Left colon (tissue), 2 donors: ENCODE measurements around the gene SCFD1. TPM values are rescaled to one million over a fixed set of nuclear protein-coding genes. Genes with fewer than 3 reads are reported as not detected.
"Not testable (repeated sequence)": the region's sequence is repeated elsewhere in the genome, so short reads cannot be mapped to it uniquely, and the experiment has no call there.

Experiments used
- ATAC-seq: fragments of 200-7000 bp; cut with Tn5 transposase; one replicate; pipeline ENCODE4 v1.9.1; 2020; ENCODE audit warnings: mild to moderate bottlenecking, moderate library complexity
- DNase-seq, 2 donors: peaks; one replicate each; pipeline ENCODE4 v3.0.0-alpha.2; 2020
- intact Hi-C, 2 donors: fragments of 100-400 bp; cut with DNase I in 1 of 2; cut with micrococcal nuclease in 1 of 2; formaldehyde crosslinking; loops; one replicate each; pipeline versions ENCODE4 v1.11.2 to v1.14.0; 2022; cut with DNase I, micrococcal nuclease
- total RNA-seq, 2 donors: library from RNA; stranded (reverse); fragmentation: NEBNext Ultra II Directional; extraction: Animal tissue kit (Norgen Biotek cat#: 25700); gene quantifications; one replicate each; pipeline ENCODE4 v1.2.1, GENCODE V29; 2021
- donor health status: DM: no; HTN: no; CAD: no.
- donor health status: DM: yes; HTN: yes; CAD: no.

The SCFD1 gene
- total RNA-seq, 2 donors from 2014 or later, result 77.8 to 79.1 TPM

DNA sequence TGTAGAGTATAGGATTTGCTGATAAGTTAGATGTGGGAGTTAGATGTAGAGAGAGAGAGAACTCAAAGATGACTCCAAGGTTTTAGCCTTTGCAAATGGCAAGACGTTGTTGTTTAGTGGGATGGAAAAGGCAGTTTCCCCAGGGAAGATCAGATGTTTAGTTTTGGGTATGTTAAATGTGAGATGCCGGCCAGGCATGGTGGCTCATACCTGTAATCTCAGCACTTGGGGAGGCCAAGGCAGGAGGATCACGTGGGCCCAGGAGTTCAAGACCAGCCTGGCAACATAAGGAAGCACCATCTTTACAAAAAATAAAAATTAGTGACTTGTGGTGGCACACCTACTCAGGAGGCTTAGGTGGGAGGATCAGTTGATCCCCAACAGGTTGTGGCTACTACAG is 33.5 kb downstream of the SCFD1 start:
- intact Hi-C loops, result no loop called here
- ATAC-seq (no peak), DNase-seq (no peak)

DNA sequence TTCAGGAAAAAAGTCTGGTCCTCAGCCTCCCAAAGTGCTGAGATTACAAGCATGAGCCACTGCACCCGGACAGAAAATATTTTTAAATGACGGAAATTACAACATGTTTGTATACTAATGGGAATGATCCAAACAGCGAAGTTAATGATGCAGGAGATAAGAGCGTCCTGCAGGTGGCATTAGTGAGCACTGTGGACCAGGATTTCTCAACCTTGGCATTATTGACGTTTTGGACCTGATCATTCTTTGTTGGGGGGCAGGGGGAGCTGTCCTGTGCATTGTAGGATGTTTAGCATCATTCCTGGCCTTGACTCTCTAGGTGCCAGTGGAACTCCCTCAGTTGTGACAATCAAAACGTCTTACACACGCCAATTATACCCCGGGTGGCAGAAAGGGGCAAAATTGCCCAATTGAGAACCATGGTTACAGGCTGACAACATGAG is 34.1 kb downstream of the SCFD1 start:
- peak; percentile 64 for ATAC-seq
- intact Hi-C loops, result no loop called here
- DNase-seq, result peak in 1 of 2 donors; percentile 42

DNA sequence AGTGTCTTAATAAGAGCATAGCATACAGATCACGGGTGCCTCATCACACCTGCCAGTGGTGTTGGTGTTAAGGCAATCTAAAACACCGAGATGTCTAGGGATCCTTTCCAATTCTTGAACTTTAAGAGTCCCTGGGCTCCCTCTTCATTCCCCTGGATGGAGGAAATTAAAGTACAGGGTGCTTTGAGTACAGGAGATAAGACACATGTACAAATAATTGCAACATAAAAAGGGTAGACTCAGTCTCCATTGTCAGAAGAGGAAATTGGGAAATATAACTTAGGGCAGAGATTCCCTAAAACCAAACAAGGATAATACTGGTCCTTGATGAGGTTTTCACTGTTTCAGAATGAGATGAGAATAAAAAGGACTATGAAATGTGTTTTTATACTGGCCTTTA is 34.9 kb downstream of the SCFD1 start:
- DNase-seq, result no peak
- ATAC-seq, result no peak
- intact Hi-C loops, result no loop called here

DNA sequence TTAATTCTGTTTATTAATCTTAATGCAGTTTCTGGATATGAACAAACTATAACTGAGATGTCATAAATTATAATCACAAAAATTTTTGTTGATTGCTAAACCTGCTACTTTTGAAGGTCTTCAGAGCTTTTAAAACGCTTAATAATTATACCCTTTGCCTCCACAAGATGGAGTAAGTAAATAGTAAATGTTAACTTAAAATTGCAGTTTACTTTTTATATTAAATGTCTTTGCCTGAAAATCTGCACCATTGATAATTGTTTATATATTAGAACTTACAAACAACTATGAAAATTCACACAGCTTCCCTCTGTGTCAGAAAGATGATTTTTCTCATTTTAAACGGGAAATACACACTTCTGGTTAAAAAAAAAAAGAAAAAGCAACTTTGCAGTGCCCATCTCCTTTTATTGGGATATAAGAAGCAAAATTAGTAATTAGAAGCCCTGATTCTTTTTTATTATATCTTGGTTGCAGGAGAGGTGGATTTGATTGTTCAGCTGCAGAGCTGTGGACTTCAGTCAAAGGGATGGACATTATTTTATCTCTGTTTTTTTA is 35.6 kb downstream of the SCFD1 start:
- ATAC-seq, result no peak
- intact Hi-C loops, result no loop called here
- DNase-seq, result no peak

DNA sequence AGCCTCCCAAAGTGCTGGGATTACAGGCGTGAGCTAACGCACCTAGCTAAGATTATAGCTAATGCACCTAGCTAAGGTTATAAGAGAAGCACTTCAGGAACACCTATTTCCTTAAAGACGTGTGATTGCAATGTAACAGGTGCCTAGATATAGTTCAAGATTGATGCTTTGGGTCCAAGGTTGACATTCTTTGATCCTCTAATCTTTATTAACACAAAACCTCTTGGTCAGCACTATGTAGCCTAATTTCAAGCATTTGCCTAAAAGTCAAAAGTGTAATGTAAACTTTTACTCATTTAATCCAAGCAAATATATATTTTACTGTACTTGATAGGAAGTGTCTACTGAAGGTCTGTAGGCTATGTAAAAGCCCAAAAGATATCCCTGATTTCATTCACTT is 36.5 kb downstream of the SCFD1 start:
- ATAC-seq (no peak), DNase-seq (no peak)
- intact Hi-C loops, result no loop called here

DNA sequence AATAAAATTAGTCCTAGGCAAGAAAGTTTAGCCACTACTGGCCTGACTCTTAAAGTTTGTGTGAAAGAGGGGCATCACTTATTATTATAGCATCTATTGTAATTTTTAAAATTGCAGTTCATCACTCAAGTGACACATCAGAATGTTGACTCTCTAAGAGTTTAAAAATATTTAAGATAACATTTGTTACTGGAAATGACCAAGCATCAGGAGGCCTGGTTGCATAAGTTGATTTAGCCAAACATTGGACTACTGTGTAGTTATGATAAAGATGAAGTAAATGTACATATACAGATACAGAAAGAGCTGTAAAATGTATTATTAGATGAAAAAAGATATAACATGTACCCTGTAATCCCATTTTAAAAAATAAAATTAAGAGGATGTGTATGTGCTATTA is 47.5 kb downstream of the SCFD1 start:
- ATAC-seq, result no peak
- no peak for DNase-seq
- intact Hi-C loops, result no loop called here

DNA sequence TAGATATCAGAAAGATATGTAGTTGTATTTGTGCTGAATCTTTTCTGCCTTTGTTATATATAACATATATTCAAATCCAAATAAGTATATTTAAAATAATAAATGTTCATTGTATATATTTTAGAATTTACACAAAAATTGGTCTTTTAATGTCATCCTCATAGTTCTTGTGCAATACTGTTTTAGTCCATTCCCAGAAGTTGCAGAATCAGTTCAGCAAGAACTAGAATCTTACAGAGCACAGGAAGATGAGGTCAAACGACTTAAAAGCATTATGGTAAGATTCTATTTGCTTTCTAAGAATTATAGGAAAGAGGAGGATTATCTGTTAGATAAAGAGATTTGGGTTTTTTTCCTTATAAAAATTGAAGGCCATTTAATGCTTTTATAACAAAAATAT is 51.0 kb downstream of the SCFD1 start:
- intact Hi-C loops, result no loop called here
- no peak for ATAC-seq
- DNase-seq, result no peak

DNA sequence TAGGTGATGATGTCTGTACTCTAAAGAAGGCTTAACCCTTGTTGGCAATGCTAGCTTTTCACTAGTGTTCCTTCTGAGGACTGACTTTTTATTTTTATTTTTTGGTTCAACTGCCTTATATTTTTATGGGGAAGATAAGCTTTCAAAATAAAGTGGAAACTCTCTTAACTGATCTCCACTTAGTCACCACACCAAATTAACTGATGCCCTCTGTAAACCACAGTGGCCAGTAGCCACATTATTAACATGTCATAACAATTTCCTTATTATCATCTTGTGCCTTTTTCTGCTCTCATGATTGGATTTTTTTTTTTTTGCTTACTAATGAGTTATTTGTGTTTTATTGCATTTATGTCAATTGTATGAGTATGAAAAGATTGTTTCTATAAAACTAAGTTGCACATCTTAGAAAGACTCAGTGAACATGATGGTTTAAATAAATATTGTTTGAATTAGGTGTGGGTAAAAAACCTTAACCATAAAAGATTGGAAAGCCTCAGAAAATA is 56.9 kb downstream of the SCFD1 start:
- DNase-seq (no peak), ATAC-seq (no peak)
- intact Hi-C loops, result no loop called here

DNA sequence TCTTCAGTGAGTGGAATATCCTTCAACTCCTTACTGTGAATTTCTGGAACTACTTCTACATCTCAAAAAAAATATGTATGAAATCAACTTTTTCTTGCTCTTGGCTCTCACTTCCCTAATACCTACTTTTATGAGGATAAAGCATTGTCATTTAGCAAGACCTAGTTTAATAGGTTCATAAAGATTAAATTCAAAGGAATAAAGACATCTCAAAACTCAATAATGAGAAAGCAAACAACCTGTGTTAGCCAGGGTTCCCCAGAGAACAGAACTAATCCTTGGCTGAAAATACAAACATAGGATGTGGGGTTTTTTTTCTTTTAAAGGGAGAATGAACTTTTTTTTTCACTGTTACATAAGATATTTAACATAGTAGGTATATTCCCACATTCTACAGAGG is 57.9 kb downstream of the SCFD1 start:
- DNase-seq (no peak), ATAC-seq (no peak)
- intact Hi-C loops, result no loop called here

DNA sequence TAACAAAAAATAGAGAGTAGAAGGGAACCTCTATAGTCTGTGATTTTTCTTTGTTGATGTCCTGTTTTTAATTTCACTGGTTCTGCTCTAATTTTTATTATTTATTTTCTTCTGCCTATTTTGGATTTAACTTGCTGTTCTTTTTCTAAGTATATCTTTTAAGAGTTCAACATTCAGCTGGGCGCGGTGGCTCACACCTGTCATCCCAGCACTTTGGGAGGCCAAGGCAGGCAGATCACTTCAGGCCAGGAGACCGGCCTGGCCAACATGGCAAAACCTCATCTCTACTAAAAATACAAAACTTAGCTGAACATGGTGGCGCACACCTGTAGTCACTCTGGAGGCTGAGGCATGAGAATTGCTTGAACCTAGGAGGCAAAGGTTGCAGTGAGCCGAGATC is 58.7 kb downstream of the SCFD1 start:
- intact Hi-C loops, DNase-seq, ATAC-seq: not testable (repeated sequence)

DNA sequence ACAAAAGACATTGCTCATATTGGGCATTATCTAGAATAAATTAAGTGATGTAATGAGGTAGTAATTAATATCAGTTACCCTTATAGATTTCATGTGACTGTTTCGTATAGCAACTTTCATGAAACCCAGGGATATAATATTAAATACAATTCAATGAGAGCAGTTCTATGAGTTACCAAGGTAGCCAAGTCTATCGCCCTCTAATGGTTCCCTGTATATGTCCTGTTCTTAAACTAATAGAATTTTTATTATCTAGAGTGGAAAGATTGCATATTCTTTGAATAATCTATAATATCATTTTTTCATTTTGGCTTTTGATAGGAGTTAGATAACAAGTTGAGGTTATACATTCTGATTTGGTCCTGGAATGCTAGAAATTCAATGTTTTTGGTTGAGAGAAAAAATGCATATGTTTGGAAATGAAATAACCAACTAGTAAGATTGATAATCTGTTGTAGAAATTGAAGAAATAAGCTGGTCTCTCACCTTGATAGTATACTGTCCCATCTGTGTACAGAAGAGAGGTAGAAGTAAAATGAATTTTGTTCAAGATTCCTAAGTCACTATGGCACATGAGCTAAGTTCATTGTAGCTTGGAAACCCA is 59.7 kb downstream of the SCFD1 start:
- ATAC-seq (no peak), DNase-seq (no peak)
- intact Hi-C loops, result no loop called here

DNA sequence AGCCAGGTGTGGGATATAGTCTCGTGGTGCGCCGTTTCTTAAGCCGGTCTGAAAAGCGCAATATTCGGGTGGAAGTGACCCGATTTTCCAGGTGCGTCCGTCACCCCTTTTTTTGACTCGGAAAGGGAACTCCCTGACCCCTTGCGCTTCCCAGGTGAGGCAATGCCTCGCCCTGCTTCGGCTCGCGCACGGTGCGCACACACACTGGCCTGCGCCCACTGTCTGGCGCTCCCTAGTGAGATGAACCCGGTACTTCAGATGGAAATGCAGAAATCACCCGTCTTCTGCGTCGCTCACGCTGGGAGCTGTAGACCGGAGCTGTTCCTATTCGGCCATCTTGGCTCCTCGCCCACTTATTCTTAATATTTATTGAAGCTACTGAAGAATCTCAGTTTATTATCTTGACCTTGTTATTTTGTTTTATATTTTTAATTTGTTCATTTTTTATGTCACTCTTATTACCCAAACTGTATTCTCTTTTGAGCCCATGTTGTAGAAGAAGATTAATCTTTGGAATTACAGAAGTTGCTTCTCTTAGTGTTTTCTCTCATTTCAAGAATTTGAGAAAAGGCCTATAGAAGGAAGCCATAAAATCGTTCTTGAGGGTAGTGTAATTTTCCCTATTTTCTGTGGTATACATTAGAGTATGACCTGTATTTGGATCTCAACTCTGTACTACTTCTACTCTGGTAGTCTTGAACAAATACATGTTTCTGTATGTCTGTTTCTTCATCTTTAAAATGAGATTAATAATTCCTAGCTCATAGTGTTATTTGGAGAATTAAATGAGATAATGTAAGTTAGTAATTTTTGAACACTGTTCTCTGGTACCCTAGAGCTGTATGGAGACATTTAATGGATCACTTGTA is 68.6 kb downstream of the SCFD1 start:
- intact Hi-C loops, result not testable (repeated sequence)
- ATAC-seq (peak; percentile 74), DNase-seq (peak in 1 of 2 donors; percentile 69)

DNA sequence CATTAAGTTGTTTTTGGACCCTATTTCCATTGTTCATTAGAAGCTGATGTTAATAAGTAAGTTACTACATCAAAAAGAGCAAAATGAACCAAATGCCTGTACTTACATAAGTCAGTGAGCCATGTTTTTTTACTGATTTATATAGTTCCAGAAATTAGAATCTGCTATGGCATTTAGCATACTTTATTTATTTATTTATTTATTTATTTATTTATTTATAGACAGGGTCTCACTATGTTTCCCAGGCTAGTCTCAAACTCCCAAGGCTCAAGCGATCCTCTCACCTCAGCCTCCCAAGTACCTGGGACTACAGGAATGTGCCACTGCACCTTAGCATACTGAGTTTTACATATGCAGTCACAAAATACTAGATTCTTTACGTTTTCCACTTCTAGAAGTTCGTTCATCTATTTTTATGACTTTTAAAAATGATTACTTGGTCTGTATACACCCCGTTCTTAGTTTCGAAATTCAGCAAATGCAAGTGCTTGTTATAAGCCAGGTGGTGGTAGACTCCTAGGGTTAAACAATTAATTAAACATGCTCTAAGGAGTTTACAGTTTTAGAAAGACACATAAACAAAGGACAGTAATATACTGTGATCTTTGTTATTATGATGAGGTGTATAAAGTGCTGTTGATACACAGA is 69.8 kb downstream of the SCFD1 start:
- ATAC-seq (no peak), DNase-seq (no peak)
- intact Hi-C loops, result no loop called here

DNA sequence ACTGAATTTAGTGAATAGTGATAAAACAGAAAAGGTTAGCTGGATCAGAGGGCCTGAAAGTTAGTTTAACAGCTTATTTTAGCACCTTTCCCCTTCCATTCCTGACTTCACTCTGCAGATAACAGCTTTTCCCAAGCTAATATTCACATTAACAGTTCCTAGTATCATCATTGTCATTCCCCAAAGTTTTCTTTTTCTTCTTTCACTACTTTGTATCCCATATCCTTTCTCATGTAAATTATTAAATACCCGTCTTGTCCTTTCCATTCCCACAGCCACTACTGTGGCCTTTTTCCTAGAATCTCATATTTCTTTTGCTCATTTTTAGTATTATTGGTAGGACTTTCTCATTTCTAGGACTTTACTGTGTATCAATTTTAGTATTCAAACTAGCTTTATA is 70.5 kb downstream of the SCFD1 start:
- no peak for ATAC-seq
- intact Hi-C loops, result no loop called here
- DNase-seq, result no peak

DNA sequence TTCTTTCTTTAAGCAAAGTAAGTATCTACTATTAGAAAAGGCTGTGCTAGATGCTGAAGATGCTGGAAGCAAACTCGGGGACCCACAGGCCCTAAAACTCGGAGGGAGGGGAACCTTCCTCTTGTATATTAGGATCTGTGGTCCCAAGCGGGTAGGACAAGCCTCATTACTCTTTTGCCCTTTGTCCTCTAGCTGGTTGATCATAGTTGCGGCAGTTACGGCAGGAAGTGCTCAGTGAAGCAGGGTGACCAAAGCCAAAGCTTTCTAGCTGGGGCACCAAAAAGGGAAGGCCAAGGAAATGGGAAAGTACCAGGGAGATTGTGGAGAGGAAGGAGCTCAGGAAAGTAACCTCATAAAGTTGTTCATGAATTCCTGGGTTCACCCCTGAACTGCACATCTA is 76.3 kb downstream of the SCFD1 start:
- peak; percentile 90 for ATAC-seq
- peak in 1 of 2 donors; percentile 9 for DNase-seq
- intact Hi-C loops, result no loop called here

DNA sequence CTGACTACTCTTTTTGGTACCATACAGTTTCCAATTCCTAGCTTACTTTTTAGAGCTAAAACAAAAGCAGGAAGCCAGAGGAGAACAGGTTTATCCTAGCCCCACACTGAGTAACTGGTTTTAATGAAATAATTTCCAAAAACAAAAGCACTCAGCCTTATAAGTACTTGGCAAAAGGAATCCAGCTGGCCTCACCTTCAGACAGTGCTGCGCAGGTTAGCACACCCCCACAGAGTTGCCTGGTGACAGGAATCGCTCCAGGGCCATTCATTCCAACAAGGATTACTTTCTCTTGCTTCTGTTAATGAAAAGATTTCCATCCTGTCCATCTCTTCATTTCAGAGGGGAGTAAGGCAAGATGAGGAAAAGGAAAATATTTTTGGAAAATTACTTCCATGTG is 84.6 kb downstream of the SCFD1 start:
- intact Hi-C loops, result no loop called here
- ATAC-seq (no peak), DNase-seq (no peak)

DNA sequence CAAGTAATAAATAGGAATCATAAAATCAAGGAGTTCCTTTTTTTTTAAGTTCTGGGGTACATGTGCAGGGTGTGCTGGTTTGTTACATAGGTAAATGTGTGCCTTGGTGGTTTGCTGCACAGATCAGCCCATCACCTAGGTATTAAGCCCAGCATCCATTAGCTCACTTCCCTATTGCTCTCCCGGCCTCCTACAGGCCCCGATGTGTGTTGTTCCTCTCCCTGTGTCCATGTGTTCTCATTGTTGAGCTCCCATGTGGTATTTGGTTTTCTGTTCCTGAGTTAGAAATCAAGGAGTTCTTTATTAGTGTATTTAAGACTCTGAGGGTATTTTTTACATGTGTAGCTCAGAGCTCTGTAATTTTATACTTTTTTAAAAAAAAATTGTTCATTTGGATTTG is 86.0 kb downstream of the SCFD1 start:
- DNase-seq (no peak), ATAC-seq (no peak)
- intact Hi-C loops, result no loop called here

DNA sequence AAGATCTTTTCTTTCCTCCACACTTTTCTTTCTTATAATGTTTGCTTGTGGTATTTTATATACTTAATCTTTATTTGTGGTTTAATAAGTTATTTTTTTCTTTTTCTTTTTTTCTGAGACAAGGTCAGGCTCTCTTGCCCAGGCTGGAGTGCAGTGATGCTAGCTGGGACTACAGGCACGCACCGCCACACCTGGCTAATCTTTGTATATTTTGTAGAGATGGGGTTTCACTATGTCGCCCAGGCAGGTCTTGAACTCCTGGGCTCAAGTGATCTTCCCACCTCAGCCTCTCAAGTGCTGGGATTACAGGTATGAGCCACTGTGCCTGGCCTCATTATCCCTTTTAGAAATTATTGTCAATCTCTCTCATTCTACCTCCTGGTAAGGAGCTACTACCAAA is 87.1 kb downstream of the SCFD1 start:
- DNase-seq (no peak), ATAC-seq (no peak)
- intact Hi-C loops, result no loop called here

DNA sequence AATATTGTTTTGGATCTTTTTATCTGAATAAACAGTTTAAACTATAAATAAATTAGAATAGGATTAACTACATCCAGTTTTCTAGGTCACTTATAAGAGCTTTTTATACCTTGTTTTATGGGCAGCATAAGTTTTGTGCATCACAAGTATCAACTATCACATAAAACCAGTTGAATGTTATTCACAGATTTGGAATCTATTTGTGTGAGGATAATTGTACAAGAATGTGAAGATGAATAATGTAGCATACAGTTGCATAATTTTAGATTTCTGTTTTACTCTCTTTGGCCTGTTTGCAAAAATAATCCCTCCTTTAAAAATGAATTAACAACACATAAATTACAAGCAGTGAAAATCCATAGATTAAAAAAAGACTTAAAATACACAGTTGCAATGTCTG is 88.8 kb downstream of the SCFD1 start:
- intact Hi-C loops, result no loop called here
- ATAC-seq, result no peak
- no peak for DNase-seq

DNA sequence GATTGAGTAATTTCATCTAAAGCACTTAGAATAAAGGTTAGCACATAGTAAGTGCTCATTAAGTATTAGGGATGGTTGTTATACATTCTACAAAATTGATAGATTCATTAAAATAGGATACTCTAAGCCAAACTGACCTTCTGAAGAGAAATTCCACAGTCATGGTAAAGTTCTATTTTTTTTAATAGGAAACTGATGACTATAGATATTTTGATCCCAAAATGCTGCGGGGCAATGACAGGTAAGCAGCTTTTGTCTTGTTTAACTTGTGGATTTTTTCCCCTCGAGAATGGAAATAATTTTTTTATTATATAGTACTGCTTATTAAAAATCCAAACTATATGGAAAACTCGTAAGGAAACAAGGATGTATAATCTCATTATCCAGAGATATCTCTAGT is 97.0 kb downstream of the SCFD1 start:
- ATAC-seq (no peak), DNase-seq (no peak)
- intact Hi-C loops, result no loop called here
